ENCODE measurements around the gene LRPPRC.

LRPPRC gene

GRCh38 chr2:44010266-44010665, 14.5 kb upstream of the LRPPRC start:
- Histone ChIP-seq H3K36me3 (ENCODE audit: insufficient read depth, low read length) (no peaks in the 10 kb centered on the region), H3K4me2 (ENCODE audit: low read length) (no peak overlapping the region), H3K4me3 (ENCODE audit: low read depth, low read length, poor library complexity, severe bottlenecking) (no peak overlapping the region), H3K9ac (ENCODE audit: low read length) (no peak overlapping the region), H3K9me3 (ENCODE audit: low read length) (no peaks in the 10 kb centered on the region), H3K27me3 (ENCODE audit: insufficient read depth, low read length) (no peaks in the 10 kb centered on the region), H3K27ac (ENCODE audit: low read depth, low read length, poor library complexity, severe bottlenecking) (no peak overlapping the region), H3K4me1 (ENCODE audit: insufficient read depth, low read length, severe bottlenecking) (peaks cover 6% of the 10 kb centered on the region), H3K79me2 (ENCODE audit: insufficient read depth, low read length) (no peaks in the 10 kb centered on the region), H3F3A (ENCODE audit: insufficient read depth, low read length) (no peaks in the 10 kb centered on the region), H4K20me1 (ENCODE audit: insufficient read depth, low read length) (no peaks in the 10 kb centered on the region), H3K9me2 (ENCODE audit: low read depth, low read length) (no peaks in the 10 kb centered on the region), H2AFZ (ENCODE audit: low read length) (no peak overlapping the region)
- TF ChIP-seq CTCF (IDR thresholded peaks at IDR 0.05; ENCODE audit: low read length) = no peak
- TF ChIP-seq EZH2 (IDR thresholded peaks at IDR 0.05; ENCODE audit: borderline replicate concordance, low read length) = no peak

- no peak; the same call in 1 of the 2 replicates for TF ChIP-seq CTCF (IDR thresholded peaks at IDR 0.05; ENCODE audit: low read length)
- TF ChIP-seq EZH2 (IDR thresholded peaks at IDR 0.05; ENCODE audit: borderline replicate concordance, low read length) = no peak
- H3K79me2 ChIP-seq (ENCODE audit: insufficient read depth, low read length) = no peaks in the 10 kb centered on the region
- H3K9ac ChIP-seq (ENCODE audit: low read length) = no peak overlapping the region
- H3K4me3 ChIP-seq (ENCODE audit: low read depth, low read length, poor library complexity, severe bottlenecking) = no peak overlapping the region
- no peak overlapping the region for H3K4me2 ChIP-seq (ENCODE audit: low read length)
- no peaks in the 10 kb centered on the region for H4K20me1 ChIP-seq (ENCODE audit: insufficient read depth, low read length)
- no peaks in the 10 kb centered on the region for H3K9me2 ChIP-seq (ENCODE audit: low read depth, low read length)
- no peaks in the 10 kb centered on the region for H3K9me3 ChIP-seq (ENCODE audit: low read length)
- H3K4me1 ChIP-seq (ENCODE audit: insufficient read depth, low read length, severe bottlenecking) = peaks cover 11% of the 10 kb centered on the region
- H2AFZ ChIP-seq (ENCODE audit: low read length) = no peak overlapping the region
- no peaks in the 10 kb centered on the region for H3F3A ChIP-seq (ENCODE audit: insufficient read depth, low read length)
- no peak overlapping the region for H3K27ac ChIP-seq (ENCODE audit: low read depth, low read length, poor library complexity, severe bottlenecking)
- no peaks in the 10 kb centered on the region for H3K36me3 ChIP-seq (ENCODE audit: insufficient read depth, low read length)
- no peaks in the 10 kb centered on the region for H3K27me3 ChIP-seq (ENCODE audit: insufficient read depth, low read length)
Observed at GRCh38 chr2:44009136-44009735, 13.4 kb upstream of the LRPPRC start.

- H3K9me2 ChIP-seq (ENCODE audit: low read depth, low read length) = no peaks in the 10 kb centered on the region
Observed at GRCh38 chr2:44005846-44006245, 10.1 kb upstream of the LRPPRC start.

More at GRCh38 chr2:44005846-44006245, 10.1 kb upstream of the LRPPRC start:
- Histone ChIP-seq H3K9me3 (ENCODE audit: low read length) (no peaks in the 10 kb centered on the region), H3K4me2 (ENCODE audit: low read length) (no peak overlapping the region), H3K27ac (ENCODE audit: low read depth, low read length, poor library complexity, severe bottlenecking) (no peak overlapping the region), H3K4me1 (ENCODE audit: insufficient read depth, low read length, severe bottlenecking) (peaks cover 11% of the 10 kb centered on the region), H2AFZ (ENCODE audit: low read length) (no peak overlapping the region), H3K9ac (ENCODE audit: low read length) (no peak overlapping the region), H3K36me3 (ENCODE audit: insufficient read depth, low read length) (no peaks in the 10 kb centered on the region), H3F3A (ENCODE audit: insufficient read depth, low read length) (no peaks in the 10 kb centered on the region), H3K27me3 (ENCODE audit: insufficient read depth, low read length) (no peaks in the 10 kb centered on the region), H3K4me3 (ENCODE audit: low read depth, low read length, poor library complexity, severe bottlenecking) (no peak overlapping the region), H4K20me1 (ENCODE audit: insufficient read depth, low read length) (no peaks in the 10 kb centered on the region), H3K79me2 (ENCODE audit: insufficient read depth, low read length) (no peaks in the 10 kb centered on the region)
- no peak for TF ChIP-seq CTCF (IDR thresholded peaks at IDR 0.05; ENCODE audit: low read length)
- TF ChIP-seq EZH2 (IDR thresholded peaks at IDR 0.05; ENCODE audit: borderline replicate concordance, low read length) = no peak

Data from OCI-LY1 (cell line).